NCI-H1092 treated with DMSO at 0.1 percent for 48 hours (cell line): Measurements from ENCODE around the gene CNGB1.
"Not testable (repeated sequence)": the region's sequence is repeated elsewhere in the genome, so short reads cannot be mapped to it uniquely, and the experiment has no call there.

Experiments used
- DNase-seq: peaks from one replicate; lab custom pipeline; 2025; lab: John Stamatoyannopoulos, UW

CNGB1 gene

DNA sequence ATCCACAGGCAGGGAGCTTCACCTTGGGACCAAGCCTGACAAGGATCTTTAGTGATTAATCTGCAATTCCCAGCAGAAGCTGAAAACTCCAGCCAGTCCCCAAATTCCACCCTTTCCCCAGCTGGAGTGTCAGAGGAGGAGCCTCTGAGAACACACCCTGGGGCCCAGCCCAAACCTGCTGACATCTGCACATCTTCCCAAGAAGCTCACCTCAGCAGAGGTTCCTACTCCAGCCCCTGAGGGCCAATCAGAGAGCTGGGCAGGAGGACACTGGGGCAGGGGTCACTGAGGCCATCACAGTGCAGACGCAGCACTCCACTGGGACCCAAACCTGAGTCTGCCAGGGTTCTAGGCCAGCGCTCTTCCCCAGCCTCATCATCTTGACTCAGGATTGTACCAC lies 44.9 kb downstream of the CNGB1 start:
- DNase-seq, result no peak

DNA sequence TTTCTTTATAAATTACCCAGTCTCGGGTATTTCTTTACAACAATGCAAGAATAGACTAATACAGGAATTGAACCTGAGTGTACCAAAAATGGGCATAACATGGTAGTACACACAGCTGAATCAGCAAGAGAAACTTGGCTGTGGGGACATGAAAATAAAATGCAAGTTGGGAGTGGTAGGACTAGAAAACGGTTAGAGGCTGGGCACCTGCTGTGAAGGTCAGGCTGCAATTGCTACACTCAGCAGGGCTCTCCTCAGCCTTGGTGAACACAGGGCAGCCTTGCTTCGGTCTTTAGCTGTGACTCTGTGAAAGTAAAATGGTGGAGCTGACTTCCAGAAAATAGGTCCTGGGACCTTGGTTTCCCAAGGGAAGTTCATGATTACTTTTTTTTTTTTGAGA lies 45.6 kb downstream of the CNGB1 start:
- DNase-seq, result no peak

DNA sequence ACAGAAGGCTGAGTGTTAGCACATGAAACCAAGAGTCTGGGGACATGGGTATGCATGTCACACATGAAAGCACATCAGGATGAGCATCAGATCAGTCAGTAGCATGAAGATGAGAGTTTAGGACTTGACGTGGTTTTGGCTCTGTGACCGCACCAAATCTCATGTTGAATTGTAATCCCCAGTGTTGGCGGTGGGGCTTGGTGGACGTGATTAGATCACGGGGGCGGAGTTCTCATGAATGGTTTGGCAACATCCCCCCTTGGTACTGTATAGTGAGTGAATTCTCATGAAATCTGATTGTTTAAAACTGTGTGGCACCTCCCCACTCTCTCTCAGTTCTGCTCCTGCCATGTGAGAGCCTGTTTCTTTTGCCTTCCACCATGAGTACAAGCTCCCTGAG lies 46.4 kb downstream of the CNGB1 start:
- no peak for DNase-seq

DNA sequence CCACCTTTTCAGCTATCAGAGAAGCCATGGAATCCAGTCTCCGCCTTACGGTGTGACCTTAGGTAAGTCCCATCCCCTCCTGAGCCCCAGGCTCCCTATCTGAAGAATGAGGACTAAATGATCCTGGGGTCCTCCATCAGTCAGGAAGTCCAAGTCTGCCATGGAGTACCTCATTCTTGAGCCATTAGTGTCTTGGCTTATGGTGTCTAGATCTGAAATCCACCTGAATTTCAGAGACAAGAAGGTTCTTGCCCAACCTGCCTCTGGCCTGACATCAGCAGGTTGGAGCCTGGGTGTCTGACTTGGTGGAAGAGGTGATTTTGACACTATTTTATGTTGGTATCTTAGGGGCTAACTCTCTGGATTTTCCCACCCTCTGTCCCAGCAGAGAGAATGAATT lies 47.1 kb downstream of the CNGB1 start:
- DNase-seq, result no peak

DNA sequence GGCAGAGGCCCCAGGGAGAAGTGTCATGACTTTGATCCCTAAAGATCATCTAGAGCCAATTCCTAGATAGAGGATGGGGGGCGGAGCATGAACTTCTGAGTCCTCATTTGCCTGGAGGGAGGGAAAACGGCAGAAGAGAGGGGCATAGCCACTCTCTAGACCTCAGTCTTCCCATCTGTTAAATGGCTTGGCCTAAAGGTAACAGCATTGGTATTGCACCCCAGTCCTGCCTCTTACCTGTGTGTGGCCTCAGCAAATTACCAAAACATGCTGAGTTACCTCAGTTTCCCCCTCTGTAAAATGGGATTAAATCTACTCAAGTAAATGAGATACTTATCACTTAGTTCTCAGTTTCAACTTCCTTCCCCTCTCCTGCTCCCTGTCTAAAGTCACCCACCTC lies 47.5 kb downstream of the CNGB1 start:
- no peak for DNase-seq

DNA sequence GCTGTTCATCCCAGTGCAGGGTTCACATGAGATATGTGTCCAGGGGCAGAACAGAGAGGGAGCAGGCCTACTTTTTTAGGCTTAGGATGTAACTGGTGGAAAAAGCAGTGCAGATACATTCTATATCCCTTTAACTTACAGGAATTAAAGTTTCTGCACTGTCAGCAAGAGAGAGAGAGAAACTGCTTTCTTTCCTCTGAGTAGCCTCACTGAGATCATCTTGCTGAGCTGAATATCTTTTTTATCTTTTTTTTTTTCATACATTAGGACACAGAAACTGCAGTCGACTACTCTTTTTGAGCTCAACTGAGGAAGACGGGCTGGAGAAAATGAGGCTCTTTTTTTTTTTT lies 50.1 kb downstream of the CNGB1 start:
- no peak for DNase-seq

DNA sequence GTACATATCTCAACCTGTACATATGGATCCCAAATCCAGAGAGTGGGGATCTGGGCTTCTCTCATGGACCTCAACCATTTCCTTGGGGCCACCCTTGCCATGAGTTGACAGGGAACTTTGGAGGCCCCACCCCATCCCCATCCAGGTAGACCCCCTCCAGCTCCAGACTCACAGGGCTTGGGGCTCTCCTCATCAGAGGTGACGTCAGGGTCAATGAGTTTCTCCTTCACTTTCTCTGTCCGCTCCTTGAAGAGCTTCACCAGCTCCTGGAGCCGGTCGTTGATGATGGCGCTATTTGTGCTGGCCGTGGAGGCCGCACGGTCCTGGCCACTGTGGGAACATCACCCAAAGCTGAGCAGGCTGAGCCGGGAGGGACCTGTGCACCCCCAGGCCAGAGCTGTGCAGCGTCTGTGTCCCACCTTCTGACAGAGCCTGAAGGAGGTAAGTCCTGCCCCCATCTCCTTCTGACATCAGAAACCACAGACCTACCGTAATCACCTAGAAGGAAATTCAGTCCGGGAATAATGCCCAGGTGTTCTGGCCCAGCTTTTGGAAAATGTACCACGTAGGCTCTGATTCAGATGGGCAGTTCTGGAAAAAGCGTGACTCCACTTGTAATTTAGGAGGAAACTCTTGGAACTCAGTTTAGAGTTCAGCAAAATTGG lies 50.6 kb downstream of the CNGB1 start:
- DNase-seq, result no peak

DNA sequence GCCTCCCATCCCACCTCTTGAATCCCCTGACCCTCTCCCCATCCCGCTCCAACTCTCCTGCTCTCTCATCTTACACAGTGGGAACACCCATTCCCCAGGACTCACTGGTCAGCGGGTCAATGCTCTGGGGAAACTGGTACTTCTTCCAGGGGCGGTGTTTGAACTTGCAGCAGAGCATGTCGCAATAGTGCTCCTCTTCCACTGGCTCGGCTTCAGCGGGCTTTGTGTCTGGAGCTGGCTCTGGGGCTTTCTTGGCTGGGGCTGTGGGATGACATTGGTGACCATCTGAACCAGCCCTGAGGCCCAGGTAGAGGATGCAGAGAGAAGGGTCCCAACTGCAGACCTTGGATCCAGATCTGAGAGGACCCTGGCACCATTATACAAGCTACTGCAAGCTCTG lies 51.9 kb downstream of the CNGB1 start:
- DNase-seq, result no peak

DNA sequence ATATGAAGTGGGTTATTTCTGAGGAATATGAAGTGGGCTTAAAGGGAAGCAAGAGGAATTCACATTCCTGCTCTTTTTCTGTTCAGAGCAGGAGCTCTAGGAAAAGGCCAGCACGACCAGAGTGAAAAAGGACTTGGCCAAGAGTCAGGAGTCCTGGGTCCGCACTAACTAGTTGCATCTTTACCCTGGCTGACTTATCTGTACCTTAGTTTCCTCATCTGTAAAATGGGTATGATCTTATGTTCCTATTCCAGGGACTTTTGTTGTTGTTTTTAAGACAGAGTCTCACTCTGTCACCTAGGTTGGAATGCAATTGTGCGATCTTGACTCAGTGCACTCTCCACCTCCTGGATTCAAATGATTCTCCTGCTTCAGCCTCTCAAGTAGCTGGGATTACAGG lies 52.5 kb downstream of the CNGB1 start:
- no peak for DNase-seq

DNA sequence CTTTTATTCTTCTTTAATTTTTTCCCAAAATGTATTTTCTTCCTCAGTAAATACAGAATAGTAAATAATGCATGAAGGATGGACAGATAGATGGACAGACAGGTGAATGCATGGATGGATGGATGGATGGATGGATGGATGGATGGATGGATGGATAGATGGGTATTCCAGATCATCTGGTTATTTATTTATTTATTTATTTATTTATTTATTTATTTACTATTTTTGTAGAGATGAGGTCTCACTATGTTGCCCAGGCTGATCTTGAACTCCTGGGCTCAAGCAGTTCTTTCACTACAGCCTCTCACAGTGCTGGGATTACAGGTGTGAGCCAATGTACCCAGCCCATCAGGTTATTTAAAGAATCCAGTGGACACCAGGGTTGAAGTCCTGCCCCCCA lies 53.0 kb downstream of the CNGB1 start:
- not testable (repeated sequence) for DNase-seq

DNA sequence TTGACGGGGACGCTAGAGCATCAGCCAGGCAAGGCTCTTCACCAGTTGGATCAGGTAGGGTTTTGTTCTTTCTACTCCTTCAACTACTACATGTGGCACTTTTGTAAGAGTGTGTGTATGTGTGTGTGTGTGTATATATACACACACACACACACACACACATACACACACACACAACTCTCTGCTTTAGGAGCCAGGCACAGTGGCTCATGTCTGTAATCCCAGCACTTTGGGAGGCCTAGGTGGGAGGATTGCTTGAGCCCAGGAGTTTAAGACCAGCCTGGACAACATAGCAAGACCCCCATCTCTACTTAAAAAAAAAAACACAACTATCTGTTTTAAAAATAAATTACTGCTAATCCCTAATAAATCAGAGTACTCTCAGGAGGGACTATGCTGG lies 53.4 kb downstream of the CNGB1 start:
- DNase-seq, result not testable (repeated sequence)

DNA sequence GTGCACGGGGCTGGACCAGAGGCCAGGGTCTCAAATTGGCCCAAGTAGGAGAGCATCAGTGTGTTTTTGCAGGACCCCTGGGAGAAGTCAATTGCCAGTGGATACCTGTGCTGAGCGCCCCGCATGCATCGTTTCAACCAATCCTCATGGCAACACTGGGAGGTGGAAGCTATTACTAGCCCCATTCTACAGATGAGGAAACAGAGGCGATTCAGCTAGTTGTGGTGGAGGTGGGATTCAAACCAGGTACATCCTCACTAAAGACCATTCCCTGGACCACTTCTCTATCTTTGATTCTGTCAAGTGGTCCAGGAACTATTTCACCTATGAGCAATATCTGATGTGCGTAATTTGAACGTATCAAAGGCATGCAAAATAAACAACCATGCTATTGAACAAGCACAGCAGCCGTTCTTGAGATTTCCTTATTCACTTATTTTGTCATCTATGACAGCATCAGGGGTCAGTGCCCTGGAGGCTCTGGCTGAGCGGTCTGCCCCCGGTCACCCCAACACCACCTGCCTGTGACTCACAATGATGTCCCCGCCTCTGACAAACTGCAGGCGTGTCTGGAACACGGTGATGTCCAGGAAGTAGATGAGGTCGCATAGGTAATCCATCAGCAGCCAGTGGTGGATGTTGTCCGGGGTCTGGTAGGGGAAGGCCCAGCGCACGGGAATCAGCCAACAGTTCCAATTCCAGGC lies 54.0 kb downstream of the CNGB1 start:
- no peak for DNase-seq

DNA sequence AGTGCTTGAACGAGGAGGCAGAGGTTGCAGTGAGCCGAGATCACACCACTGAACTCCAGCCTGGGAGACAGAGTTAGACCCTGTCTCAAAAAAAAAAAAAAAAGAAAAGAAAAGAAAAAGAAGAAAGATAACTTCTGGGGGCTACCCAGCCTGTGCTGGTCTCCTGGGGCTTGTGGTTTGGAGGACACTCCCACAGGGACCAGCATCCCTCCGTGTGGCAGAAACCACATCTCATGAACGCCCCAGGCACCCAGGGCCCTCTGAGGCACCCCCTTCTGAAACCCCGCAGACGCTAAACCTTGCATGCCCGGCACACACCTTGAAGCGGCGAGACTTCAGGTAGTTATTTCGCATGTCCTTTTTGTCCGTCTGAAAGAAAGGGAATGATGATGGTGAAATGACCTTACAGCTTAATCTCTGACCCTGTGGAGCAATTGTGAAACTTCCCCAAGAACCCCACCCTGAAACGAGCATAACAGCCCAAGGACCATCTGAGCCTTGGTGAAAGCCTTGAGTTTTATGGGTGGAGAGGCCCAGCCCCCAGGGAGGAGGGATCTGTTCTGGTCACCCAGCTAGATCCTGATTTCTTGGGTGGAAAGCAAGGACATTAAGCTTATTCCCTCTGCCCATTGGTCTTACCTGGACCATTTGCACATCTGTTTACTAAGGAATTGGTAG lies 55.0 kb downstream of the CNGB1 start:
- DNase-seq, result no peak

DNA sequence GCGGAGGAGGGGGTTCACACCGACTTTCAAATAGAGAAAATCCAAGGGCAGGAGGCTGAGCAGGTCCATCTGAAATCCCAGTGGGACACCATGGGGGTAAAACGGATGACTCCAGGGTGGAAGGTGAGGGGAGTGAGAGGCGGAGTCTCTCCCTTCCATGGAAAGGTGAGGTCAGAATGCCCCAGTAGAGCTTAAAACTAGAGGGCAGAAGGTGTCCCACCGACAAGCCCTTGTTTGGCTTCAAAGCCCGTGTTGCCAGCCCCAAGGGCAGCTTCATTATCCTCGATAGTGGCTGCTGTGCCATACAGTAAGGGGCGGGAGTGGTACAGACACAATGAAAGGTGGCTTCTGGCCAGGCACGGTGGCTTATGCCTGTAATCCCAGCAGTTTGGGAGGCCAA lies 55.7 kb downstream of the CNGB1 start:
- DNase-seq, result no peak

DNA sequence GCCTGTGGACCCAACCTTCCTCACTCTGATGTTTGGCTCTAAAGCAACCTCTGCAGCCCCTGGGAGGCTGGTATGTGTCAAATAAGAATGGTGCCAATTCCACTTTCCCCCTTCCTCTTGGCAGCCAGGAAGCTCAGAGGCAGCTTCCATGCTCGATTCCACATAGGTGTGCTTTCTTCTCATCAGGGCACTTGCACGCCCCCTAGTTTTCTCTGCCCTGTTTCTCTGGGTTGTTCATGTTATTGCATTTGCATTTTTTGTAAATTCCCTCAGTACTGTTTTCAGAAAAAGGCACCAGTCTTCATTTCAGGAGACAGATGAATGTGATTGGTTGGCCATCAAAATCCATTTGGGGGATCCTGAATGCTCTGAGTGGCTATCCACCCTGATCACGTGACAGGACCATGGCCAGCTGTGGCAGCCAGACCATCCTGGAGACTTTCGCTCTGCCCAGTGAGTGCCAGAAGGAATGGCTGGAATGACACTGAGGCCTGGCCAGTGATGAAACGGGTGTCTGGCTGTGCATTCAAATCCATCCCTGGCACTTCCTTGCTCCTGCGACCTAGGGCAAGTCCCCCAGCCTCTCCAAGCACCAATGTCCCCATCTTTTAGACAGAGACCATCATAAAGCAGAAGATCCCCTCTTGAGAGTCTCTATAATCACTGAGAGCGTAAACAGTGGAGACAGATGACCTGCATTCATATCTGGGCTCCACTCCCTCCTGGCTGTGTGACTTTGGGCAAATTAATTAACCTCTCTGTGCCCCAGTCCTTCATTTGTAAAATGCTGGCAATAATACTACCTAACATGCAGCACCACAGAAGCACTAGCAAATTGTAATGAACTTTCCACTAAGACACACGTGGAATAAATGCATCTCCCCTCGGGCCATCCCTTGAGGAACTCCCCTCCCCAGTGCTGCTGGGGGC lies 56.4 kb downstream of the CNGB1 start:
- no peak for DNase-seq

DNA sequence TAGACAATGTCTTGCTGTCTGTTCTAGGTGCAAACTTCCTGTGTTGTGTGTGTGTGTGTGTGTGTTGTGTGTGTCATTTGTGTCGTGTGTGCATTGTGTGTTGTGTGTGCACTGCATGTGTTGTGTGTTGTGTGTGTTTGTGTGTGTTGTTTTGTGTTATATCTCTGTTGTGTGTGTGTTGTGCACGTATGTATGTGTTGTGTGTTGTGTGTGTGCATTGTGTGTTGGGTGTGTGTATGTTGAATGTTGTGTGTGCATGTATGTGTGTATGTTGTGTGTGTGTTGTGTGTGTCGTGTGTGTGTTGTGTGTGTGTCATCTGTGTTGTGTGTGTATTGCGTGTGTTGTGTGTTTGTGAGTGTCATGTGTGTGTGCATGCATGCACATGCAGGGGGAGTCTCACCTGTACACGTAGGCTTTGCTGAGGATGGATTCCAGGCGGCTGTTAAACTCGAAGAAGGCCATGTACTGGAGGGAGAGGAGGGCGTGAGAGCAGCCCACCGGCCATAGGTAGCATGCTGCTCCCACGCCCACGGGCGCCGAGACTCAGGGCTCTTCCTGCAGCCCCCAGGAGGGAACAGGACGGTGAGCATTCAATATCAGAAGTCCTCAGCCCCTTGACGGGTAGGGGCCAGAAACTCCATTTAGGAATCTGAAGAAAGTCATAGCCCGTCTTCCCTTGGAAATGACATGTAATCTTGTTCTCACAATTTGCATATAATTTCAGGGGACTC lies 58.2 kb downstream of the CNGB1 start:
- no peak for DNase-seq

DNA sequence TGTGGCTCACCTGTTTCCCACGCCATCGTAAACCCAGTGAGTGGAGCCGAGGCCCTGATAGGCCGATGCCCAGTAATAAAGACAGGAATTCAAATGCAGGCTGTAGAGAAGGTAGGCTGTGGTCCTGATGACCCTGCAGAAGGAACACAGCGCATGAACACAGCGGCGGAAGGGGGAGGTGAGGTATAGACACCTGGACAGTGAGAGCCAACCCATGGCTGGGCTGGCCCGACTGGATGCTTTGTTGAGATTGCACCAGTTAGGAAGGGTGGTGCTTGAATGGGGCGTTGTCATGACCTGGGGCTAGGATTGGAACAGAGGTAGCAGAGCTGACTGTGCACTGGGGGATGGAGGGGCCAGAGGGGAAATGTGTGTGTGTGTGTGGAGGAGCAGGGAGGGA lies 59.2 kb downstream of the CNGB1 start:
- no peak for DNase-seq

DNA sequence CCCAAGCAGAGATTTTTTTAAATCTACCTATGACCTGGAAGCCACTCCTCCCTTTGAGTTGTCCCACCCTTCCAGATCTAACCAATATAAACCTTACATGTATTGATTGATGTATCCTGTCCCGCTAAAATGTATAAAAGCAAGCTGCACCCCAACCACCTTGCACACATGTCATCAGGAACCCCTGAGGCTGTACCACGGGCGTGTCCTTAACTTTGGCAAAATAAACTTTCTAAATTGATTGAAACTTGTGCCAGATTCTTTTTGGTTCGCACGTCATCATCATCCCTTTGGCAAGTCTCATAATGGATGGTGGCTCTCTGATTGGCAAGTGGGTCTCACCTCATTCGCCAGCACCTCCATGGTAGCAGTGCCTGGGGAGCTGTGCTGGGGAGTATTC lies 60.2 kb downstream of the CNGB1 start:
- no peak for DNase-seq

DNA sequence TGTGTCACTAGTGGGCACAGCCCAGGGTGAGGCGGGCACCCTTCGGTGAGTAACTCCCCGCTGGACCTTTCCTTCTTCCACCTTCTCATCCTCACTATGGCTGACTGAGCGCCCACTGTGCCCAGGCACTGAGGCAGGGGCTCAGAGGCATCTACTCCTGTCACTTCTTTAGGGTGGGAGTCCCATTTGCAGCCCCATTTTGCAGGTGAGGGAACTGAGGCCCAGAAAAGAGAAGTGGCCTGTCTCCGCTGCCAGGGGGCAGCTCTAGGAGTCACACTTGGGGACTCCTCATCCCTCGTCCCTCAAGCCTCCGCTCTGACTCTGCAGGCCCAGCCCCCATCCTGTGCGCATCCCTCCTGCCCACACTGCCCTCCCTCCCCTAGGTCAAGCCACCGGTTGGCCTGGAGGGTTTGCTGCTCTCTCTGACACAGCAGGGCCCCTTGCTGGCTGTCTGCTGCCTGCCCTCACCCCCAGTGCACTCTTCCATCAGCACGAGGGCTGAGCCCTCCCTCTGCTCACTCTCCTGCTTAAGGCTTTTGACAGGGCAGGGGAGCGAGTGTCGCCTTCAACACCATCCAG lies 62.4 kb downstream of the CNGB1 start:
- no peak for DNase-seq

DNA sequence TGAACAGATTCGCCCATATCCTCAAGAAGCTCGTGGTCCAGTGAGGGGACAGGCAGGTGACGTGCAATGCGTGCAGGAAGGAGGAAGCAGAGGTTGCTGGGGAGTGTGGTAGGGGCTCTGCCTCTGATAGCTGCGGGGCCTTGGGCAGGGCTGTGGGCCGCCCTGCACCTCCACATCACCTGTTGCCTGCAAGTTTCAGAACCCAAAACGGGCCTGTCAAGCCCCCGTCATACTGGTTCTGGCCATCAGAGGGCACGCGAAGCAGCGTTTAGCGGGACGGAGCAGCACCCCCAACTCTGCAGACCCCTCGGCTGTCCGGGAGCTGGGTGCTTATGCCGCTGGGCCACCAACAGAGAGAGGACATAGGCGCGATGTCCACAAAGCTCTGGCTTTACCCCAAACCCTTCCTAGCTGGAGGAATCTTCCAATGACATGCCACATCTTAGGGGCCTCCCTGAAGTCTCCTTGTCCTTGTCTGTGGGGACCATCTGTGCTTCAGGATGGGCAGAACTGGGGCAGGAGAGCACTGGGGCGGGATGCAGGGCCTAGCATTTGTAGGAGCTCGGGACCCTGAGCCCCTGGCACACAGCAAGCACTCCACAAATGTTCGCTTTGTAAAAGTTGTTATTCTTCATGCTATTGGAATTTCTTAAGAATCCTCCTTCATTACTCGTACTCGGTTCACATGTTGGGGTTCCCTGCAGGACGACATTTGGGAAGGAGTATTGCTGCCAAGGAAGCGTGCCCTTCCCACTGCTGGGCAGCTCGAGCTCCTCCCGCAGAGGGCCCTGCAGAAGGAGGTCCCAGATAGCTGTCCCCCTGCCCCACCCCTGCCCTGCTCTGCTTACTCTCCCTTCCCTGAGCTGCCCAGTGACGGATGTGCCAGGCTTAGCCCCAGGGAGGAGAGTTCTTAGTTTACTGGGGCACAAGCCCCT lies 64.3 kb downstream of the CNGB1 start:
- no peak for DNase-seq
